AG09309 (cell line): ENCODE results near the gene EBLN2.

Experiments used
- DNase-seq: peaks from one replicate; pipeline ENCODE4 v3.0.0-alpha.2; 2010; ENCODE audit warnings: low read depth
- H3K4me3 ChIP-seq: 2 replicates; pipeline ENCODE4 v1.5.1; 2011; ENCODE audit warnings: mild to moderate bottlenecking, low read depth, low read length, moderate library complexity; ENCODE audit not compliant: control insufficient read depth
- TF ChIP-seq, protein P1 (sequence below): IDR thresholded peaks from 2 replicates; pipeline ENCODE4 v1.5.1; 2011; ENCODE audit warnings: mild to moderate bottlenecking, low read depth, low read length, inconsistent platforms; ENCODE audit not compliant: insufficient read depth, control insufficient read depth; ENCODE audit errors: missing control alignments

Gene EBLN2

DNA sequence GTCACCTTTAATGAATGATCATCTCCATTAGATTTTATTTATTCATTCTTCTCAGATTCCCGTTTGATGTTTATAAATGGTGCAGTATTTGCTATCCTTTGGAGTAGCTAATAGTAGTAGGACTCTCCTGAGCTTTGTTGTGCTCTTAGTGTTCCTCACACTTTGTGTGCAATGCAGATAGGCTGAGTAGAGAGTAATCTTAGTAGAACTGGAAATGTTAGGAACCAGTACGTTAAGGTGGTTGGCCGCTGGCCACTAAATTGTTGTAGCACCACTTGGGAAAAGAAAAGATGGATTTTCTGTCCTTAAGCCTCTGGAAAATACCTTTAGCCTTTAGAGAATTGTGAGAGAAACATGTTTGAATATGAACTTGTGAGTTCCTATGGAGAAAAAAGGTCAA, 19.9 kb upstream of the EBLN2 start:
- TF ChIP-seq, protein P1, sequence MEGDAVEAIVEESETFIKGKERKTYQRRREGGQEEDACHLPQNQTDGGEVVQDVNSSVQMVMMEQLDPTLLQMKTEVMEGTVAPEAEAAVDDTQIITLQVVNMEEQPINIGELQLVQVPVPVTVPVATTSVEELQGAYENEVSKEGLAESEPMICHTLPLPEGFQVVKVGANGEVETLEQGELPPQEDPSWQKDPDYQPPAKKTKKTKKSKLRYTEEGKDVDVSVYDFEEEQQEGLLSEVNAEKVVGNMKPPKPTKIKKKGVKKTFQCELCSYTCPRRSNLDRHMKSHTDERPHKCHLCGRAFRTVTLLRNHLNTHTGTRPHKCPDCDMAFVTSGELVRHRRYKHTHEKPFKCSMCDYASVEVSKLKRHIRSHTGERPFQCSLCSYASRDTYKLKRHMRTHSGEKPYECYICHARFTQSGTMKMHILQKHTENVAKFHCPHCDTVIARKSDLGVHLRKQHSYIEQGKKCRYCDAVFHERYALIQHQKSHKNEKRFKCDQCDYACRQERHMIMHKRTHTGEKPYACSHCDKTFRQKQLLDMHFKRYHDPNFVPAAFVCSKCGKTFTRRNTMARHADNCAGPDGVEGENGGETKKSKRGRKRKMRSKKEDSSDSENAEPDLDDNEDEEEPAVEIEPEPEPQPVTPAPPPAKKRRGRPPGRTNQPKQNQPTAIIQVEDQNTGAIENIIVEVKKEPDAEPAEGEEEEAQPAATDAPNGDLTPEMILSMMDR: no peak
- no peak overlapping the region for H3K4me3 ChIP-seq
- DNase-seq: no peak

DNA sequence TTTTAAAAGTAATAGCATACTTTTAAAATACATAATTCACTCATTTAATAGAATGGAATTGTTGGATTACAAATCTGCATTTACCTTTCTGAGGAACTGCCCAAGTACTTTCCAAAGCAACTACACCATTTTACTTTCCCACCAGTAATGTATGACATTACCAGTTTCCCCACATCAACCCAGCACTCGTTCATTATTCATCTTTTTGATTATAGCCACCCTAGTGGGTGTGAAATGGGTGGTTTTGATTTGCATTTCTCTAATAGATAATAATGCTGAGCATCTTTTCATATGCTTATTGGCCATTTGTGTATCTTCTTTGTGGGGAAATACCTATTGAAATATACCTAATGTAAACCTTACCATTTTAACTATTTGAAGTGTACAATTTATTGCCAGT, 18.0 kb upstream of the EBLN2 start:
- TF ChIP-seq, protein P1: no peak
- DNase-seq: no peak
- H3K4me3 ChIP-seq: no peak overlapping the region

DNA sequence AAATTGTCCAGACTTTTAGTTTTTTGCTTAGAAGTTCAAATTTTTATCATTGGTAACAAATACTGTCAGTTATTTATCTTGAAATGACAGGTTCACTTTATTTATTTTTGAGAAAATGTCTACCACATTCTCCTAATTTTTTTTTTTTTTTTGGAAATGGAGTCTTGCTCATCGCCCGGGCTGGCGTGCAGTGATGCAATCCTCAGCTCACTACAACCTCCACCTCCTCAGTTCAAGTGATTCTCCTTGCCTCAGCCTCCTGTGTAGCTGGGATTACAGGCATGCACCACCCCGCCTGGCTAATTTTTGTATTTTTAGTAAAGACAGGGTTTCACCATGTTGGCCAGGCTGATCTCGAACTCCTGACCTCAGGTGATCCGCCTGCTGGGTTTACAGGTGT, 16.1 kb upstream of the EBLN2 start:
- no peak overlapping the region for H3K4me3 ChIP-seq
- no peak for DNase-seq
- TF ChIP-seq, protein P1: no peak

DNA sequence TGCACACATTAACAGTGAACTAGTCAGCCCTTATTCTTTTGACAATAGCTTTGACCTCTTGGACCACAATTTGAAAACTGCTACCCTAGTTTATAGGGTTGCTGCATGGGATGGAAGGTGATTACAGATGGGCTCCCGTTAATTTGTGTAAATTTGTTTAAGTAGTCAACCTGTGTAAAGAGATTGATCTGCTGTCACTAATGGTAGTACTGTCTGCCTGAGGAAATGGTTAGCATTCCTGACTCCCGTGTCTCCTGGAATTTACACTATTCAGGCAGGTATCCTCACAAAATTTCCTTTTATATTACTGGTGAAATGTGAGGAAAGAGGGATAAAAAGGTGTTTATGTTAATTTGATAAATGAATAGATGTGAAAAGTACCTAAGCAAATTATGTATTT, 15.3 kb upstream of the EBLN2 start:
- H3K4me3 ChIP-seq: no peak overlapping the region
- no peak for DNase-seq
- TF ChIP-seq, protein P1: no peak

DNA sequence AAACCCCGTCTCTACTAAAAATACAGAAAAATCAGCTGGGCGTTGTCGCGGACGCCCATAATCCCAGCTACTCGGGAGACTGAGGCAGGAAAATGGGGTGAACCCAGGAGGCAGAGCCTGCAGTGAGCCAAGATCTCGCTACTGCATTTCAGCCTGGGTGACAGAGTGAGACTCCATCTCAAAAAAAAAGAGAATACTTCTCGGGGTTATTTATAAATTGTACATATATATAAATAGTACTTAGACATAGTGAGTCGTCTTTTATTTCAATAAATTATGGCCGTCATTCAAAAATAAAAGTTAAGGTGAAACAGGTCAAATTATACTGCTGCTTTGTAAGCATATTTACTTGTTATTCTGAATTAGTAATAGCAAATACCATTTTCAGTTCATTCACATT, 12.1 kb upstream of the EBLN2 start:
- H3K4me3 ChIP-seq: no peak overlapping the region
- DNase-seq: no peak
- TF ChIP-seq, protein P1: no peak

DNA sequence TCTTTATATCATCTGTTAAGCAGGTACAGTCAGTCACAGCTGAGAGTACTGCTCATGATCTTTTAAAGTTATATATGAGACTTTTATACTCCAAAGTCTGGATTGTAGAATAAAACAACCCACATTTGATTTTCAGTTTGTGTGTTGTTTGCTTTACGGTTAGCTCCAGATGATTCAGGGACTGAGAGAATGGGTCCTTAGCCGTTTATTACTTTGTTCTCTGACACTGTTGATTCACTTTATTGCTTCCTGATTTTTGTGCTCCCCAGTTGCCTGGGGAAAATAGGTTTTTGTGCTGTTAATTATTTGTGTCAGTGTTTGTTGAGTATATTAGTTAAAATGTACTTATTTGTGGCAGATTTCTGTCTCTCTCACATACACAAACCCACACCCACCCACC, 8.6 kb upstream of the EBLN2 start:
- no peak for DNase-seq
- TF ChIP-seq, protein P1: no peak
- H3K4me3 ChIP-seq: no peak overlapping the region

DNA sequence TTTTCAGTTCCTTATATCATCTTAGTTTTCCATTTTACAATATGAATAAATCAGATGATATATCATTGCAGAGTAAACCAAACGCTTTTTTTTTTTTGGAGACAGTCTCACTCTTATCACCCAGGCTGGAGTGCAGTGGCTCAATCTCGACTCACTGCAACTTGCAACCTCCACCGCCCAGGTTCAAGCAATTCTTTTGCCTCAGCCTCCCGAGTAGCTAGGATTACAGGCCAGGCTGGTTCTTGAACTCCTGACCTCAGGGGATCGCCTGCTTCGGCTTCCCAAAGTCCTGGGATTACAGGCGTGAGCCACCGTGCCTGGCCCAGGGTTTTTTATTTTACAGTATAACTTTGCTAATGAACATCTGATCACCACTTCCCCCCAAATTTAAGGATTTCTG, 5.9 kb upstream of the EBLN2 start:
- no peak for DNase-seq
- TF ChIP-seq, protein P1: no peak

More for the DNA sequence above, 5.9 kb upstream of the EBLN2 start:
- no peak overlapping the region for H3K4me3 ChIP-seq
